ENCODE data around the gene PTBP2. TPM values are rescaled to one million over a fixed set of nuclear protein-coding genes. Genes with fewer than 3 reads are reported as not detected.

Gene PTBP2
- total and polyA plus RNA-seq, 2 of the 8 experiments (the other 6 are each of a cell fraction or from before 2014, with no cell fraction given) = 24.2 to 61.7 TPM

GRCh38 chr1:96682056-96682455 is 39.5 kb upstream of the PTBP2 start:
- no peak for TF ChIP-seq KDM4A (IDR thresholded peaks at IDR 0.05; ENCODE audit: low read depth, low read length, severe bottlenecking)
- TF ChIP-seq, protein P1, sequence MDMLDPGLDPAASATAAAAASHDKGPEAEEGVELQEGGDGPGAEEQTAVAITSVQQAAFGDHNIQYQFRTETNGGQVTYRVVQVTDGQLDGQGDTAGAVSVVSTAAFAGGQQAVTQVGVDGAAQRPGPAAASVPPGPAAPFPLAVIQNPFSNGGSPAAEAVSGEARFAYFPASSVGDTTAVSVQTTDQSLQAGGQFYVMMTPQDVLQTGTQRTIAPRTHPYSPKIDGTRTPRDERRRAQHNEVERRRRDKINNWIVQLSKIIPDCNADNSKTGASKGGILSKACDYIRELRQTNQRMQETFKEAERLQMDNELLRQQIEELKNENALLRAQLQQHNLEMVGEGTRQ (IDR thresholded peaks at IDR 0.05; ENCODE audit: low read length) = no peak
- TF ChIP-seq SRF (IDR thresholded peaks at IDR 0.05; ENCODE audit: low read depth, low read length) = no peak
- no peak for TF ChIP-seq SP2 (IDR thresholded peaks at IDR 0.05; ENCODE audit: low read length)
- no peak for TF ChIP-seq NANOG (IDR thresholded peaks at IDR 0.05; ENCODE audit: insufficient read depth, low read depth, low read length, poor library complexity, severe bottlenecking)
- TF ChIP-seq SAP30 (IDR thresholded peaks at IDR 0.05; ENCODE audit: insufficient read depth, insufficient replicate concordance, low read length) = no peak
- no peak for TF ChIP-seq POLR2AphosphoS5 (IDR thresholded peaks at IDR 0.05; ENCODE audit: low read depth, low read length)
- TF ChIP-seq BCL11A (IDR thresholded peaks at IDR 0.05; ENCODE audit: low read depth in 2 of 2, low read length in 2 of 2) = no peak
- no peak for TF ChIP-seq EP300 (IDR thresholded peaks at IDR 0.05; ENCODE audit: borderline replicate concordance in 1 of 2, low read depth in 2 of 2, low read length in 2 of 2)
- no peaks in the 10 kb centered on the region; the same call in 1 of the 2 replicates for H3K23me2 ChIP-seq (ENCODE audit: low read depth, low read length)
- no peak overlapping the region for H3K4me2 ChIP-seq (ENCODE audit: insufficient read depth in 1 of 2, low read depth in 2 of 2, low read length in 2 of 2)
- no peak overlapping the region for H4K5ac ChIP-seq (ENCODE audit: insufficient read length, low read depth, low read length)
- H3K79me1 ChIP-seq (ENCODE audit: low read depth, low read length) = no peaks in the 10 kb centered on the region
- H3K56ac ChIP-seq (replicated peaks; ENCODE audit: insufficient read length, low read depth, low read length) = no peak overlapping the region
- no peaks in the 10 kb centered on the region for H3K36me3 ChIP-seq (ENCODE audit: control insufficient read depth in 2 of 4, insufficient read depth in 4 of 4, low read length in 3 of 4)
- H2AFZ ChIP-seq (ENCODE audit: low read length) = no peak overlapping the region
- H2BK12ac ChIP-seq (ENCODE audit: low read depth, low read length) = no peak overlapping the region
- H3K4ac ChIP-seq (replicated peaks; ENCODE audit: insufficient read length, low read depth, low read length) = no peak overlapping the region
- no peak for DNase-seq (ENCODE audit: low read depth in 1 of 2, low spot score in 2 of 2)
- H3K9ac ChIP-seq (replicated peaks in 1 of 4; ENCODE audit: extremely low read depth in 1 of 4, low read depth in 3 of 4, low read length in 3 of 4) = no peak overlapping the region
- H3K23ac ChIP-seq (ENCODE audit: insufficient read length) = no peak overlapping the region
- no peak for FAIRE-seq
- CTCF ChIA-PET (ENCODE audit: partially characterized antibody) = interaction anchor here (1.0 kb wide), 1 partner anchor 9 kb away, joined by 5 read pairs; no protein-coding TSS in a partner anchor
- WGBS, 2 experiments (ENCODE audit: extremely low coverage in 1 of 2, insufficient coverage in 1 of 2, insufficient read length in 1 of 2, insufficient replicate concordance in 2 of 2, low coverage in 1 of 2, low lambda C conversion rate in 2 of 2, missing lambda C conversion rate in 1 of 2) = 71% methylated on average over 6 of the region's 6 CpGs; no CpG with 5 or more reads in 1 of the 2 experiments
- no peaks in the 10 kb centered on the region for H4K20me1 ChIP-seq (replicated peaks in 1 of 2; ENCODE audit: control insufficient read depth in 1 of 2, insufficient read depth in 2 of 2, low read length in 2 of 2)
- H2BK20ac ChIP-seq (ENCODE audit: low read length) = no peak overlapping the region
- H2BK15ac ChIP-seq (ENCODE audit: low read length) = no peak overlapping the region
- no peak overlapping the region for H3K27ac ChIP-seq (ENCODE audit: low read depth, low read length)
- H4K8ac ChIP-seq (ENCODE audit: extremely low read depth, insufficient read depth, low read length) = no peak overlapping the region
- no peak overlapping the region for H2BK5ac ChIP-seq (ENCODE audit: low read depth, low read length)
- H3K4me3 ChIP-seq (ENCODE audit: extremely low read depth in 1 of 4, insufficient read depth in 2 of 4, low read depth in 3 of 4, low read length in 4 of 4) = no peak overlapping the region
- H2BK120ac ChIP-seq (replicated peaks; ENCODE audit: low read depth, low read length) = no peak overlapping the region
- H3K9me3 ChIP-seq (ENCODE audit: insufficient read depth in 2 of 2, low read depth in 1 of 2, low read length in 1 of 2) = no peaks in the 10 kb centered on the region
- POLR2A ChIA-PET (ENCODE audit: partially characterized antibody) = no interaction called here
- no peaks in the 10 kb centered on the region for H3K27me3 ChIP-seq (replicated peaks in 1 of 4; ENCODE audit: control insufficient read depth in 3 of 4, extremely low read depth in 1 of 4, insufficient read depth in 3 of 4, low read length in 3 of 4)
- no peaks in the 10 kb centered on the region for H3K79me2 ChIP-seq (ENCODE audit: control insufficient read depth in 1 of 2, insufficient read depth in 2 of 2, low read length in 2 of 2)
- H3K4me1 ChIP-seq (replicated peaks in 1 of 4; ENCODE audit: control insufficient read depth in 3 of 4, insufficient read depth in 4 of 4, low read length in 3 of 4) = no peaks in the 10 kb centered on the region
- H4K91ac ChIP-seq (replicated peaks; ENCODE audit: insufficient read length, low read length) = no peak overlapping the region
- H3K18ac ChIP-seq (ENCODE audit: extremely low read depth, low read length) = no peak overlapping the region
- no peak overlapping the region for H3K14ac ChIP-seq (ENCODE audit: insufficient read length)
- H2AK5ac ChIP-seq (ENCODE audit: low read depth, low read length) = no peak overlapping the region

Data from H1 (cell line).